GM13976 (cell line): Measurements from ENCODE around the gene MOGAT3.

Experiments used
- DNase-seq: peaks from one replicate; pipeline ENCODE4 v3.0.0; 2012; ENCODE audit warnings: low spot score
- in situ Hi-C: fragments of 300-500 bp; cut with MboI; formaldehyde crosslinking; loops from one replicate; pipeline ENCODE4 v1.12.0; 2022; ENCODE audit warnings: low sequenced_read_pairs, mixed read lengths, inconsistent platforms; ENCODE audit not compliant: unreplicated experiment
- TF ChIP-seq, protein P1 (sequence below): IDR thresholded peaks from 2 replicates; pipeline ENCODE4 v1.5.1; 2012; ENCODE audit warnings: borderline replicate concordance, mild to moderate bottlenecking; ENCODE audit not compliant: insufficient read depth; ENCODE audit errors: extremely low read depth, missing control alignments, control extremely low read depth

MOGAT3 gene

GRCh38 chr7:101153969-101154692 is 46.7 kb downstream of the MOGAT3 start, which contains the start of gene AP1S1:
Gene AP1S1 (plus strand): TSS chr7:101154476. CDS start chr7:101154515, 39 bp downstream.
- peak; percentile 99 for DNase-seq
- in situ Hi-C loops, result no loop called here
- TF ChIP-seq, protein P1, sequence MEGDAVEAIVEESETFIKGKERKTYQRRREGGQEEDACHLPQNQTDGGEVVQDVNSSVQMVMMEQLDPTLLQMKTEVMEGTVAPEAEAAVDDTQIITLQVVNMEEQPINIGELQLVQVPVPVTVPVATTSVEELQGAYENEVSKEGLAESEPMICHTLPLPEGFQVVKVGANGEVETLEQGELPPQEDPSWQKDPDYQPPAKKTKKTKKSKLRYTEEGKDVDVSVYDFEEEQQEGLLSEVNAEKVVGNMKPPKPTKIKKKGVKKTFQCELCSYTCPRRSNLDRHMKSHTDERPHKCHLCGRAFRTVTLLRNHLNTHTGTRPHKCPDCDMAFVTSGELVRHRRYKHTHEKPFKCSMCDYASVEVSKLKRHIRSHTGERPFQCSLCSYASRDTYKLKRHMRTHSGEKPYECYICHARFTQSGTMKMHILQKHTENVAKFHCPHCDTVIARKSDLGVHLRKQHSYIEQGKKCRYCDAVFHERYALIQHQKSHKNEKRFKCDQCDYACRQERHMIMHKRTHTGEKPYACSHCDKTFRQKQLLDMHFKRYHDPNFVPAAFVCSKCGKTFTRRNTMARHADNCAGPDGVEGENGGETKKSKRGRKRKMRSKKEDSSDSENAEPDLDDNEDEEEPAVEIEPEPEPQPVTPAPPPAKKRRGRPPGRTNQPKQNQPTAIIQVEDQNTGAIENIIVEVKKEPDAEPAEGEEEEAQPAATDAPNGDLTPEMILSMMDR, result no peak

GRCh38 chr7:101151908-101152651 is 48.8 kb downstream of the MOGAT3 start:
- TF ChIP-seq, protein P1, result no peak
- DNase-seq, result no peak
- in situ Hi-C loops, result no loop called here
